Muscle of arm (tissue), 12 donors: ENCODE data around the gene EXD3. TPM values are rescaled to one million over a fixed set of nuclear protein-coding genes. Genes with fewer than 3 reads are reported as not detected.

ENCODE experiments used
- DNase-seq: peaks from one replicate; pipeline ENCODE4 v3.0.0-alpha.2; 2013
- polyA plus RNA-seq, 12 donors: library from polyadenylated mRNA; unstranded; fragments of 120-200 nt; gene quantifications; one replicate each; pipeline ENCODE4 v1.2.1, GENCODE V29; 2013; ENCODE audit not compliant: insufficient read length in 12 of 12

Gene EXD3
- polyA plus RNA-seq, 12 donors = 6.7 to 21.6 (median 11.6) TPM; not detected in 1

- DNase-seq = no peak
Observed at GRCh38 chr9:137365552-137366444, 57.2 kb downstream of the EXD3 start.

GRCh38 chr9:137365056-137365455, 57.9 kb downstream of the EXD3 start:
- DNase-seq = no peak

- DNase-seq = no peak
Observed at GRCh38 chr9:137359850-137360249, 63.1 kb downstream of the EXD3 start.

- no peak for DNase-seq
Observed at GRCh38 chr9:137358126-137358525, 64.8 kb downstream of the EXD3 start.

GRCh38 chr9:137357166-137357565, 65.8 kb downstream of the EXD3 start:
- no peak for DNase-seq

- DNase-seq = no peak
Observed at GRCh38 chr9:137355761-137356365, 67.1 kb downstream of the EXD3 start.

- no peak for DNase-seq
Observed at GRCh38 chr9:137354845-137355760, 67.9 kb downstream of the EXD3 start.

- DNase-seq = no peak
Observed at GRCh38 chr9:137354153-137354844, 68.7 kb downstream of the EXD3 start.

GRCh38 chr9:137353223-137354152, 69.5 kb downstream of the EXD3 start:
- DNase-seq = no peak

- no peak for DNase-seq
Observed at GRCh38 chr9:137352511-137353222, 70.3 kb downstream of the EXD3 start.

- no peak for DNase-seq
Observed at GRCh38 chr9:137351781-137352501, 71.0 kb downstream of the EXD3 start.

- no peak for DNase-seq
Observed at GRCh38 chr9:137350696-137351584, 72.0 kb downstream of the EXD3 start.

- DNase-seq = no peak
Observed at GRCh38 chr9:137349471-137350033, 73.4 kb downstream of the EXD3 start.

- DNase-seq = no peak
Observed at GRCh38 chr9:137348769-137349470, 74.0 kb downstream of the EXD3 start.

GRCh38 chr9:137347928-137348327, 75.0 kb downstream of the EXD3 start:
- no peak for DNase-seq

- no peak for DNase-seq
Observed at GRCh38 chr9:137342482-137342881, 80.5 kb downstream of the EXD3 start.

GRCh38 chr9:137341227-137341626, 81.7 kb downstream of the EXD3 start:
- no peak for DNase-seq
